HG03095 (cell line): Measurements from ENCODE around the gene ADISSP.

Experiments
- ATAC-seq: cut with Tn5 transposase; IDR thresholded peaks from one replicate; pipeline ENCODE4 v1.9.1; 2021; ENCODE audit warnings: moderate library complexity; ENCODE audit not compliant: unreplicated experiment

ADISSP gene

DNA sequence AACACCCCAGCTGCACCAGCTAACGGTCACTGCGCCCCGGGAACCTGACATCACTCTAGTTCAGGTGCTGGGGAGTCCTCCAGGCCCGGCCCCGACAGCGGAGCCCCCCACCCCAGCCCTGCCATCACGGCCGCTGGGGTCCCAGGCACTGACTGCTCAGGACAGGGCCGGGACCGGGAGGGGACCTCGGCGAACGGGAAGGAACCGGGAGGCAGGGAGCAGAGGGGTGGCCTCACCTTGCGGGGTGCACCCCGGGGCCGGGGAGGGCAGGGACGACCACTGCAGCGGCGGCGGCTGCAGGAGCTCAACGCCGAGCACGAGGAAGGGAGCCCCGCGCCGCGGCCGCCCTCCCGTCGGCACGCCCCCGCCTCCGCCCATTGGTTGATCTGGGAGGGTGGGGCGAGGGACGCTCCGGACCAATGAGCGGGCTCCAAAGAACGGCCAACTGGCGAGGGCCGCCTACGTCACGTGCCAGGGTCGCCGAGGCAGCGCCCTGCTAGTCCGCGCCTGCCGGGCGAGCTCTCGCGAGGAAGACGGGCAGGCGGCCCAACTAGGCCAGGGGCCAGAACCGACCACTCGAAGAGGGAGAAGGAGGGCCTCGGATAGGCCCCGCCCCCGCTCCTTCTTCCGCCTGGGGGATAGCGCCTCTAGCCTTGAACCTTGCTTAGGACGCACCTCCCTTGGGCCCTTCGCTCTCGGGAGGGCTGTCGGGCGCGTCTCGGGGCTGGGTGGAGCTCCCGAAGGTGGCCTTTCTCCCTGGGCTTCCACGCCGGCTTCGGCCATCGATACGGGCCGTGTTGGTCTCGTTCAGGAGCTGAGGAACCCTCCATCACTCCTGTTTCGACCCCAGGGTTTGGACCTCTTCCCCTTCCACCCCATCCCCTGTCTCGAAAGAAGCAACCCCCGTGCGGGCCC lies at the start of gene ADISSP:
TSS of gene ADISSP (minus strand) at position 327 of the 915 bp plus-strand sequence. CDS start 7,653 bp downstream, outside the sequence.
- peak; percentile 91 for ATAC-seq

DNA sequence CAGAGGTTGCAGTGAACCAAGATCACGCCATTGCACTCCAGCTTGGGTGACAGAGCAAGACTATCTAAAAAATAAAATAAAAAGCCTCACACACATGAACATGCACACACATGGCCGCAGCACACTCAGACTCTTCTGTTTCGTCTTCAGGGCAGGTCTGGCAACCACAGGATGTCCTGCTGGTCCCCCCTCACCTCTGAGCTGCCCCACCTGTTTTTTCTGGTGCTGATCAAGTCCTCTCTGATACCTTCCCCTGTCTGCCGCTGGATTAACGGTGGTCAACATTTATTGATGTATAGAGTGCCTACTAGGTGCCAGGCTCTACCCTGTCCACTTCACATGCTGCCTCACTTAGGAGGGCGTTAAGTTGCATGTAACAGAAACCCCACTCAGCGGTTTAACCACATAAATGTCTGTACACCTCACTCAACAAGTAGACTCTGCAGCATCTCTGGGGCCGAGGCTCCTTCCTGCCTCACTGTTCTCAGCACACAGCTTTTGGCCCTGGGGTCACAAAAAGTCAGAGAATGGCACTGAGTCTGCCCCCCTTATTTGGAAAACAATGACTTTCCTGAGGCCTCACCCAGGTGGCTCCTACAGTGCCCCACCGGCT lies 48.3 kb upstream of the ADISSP start:
- ATAC-seq = no peak

DNA sequence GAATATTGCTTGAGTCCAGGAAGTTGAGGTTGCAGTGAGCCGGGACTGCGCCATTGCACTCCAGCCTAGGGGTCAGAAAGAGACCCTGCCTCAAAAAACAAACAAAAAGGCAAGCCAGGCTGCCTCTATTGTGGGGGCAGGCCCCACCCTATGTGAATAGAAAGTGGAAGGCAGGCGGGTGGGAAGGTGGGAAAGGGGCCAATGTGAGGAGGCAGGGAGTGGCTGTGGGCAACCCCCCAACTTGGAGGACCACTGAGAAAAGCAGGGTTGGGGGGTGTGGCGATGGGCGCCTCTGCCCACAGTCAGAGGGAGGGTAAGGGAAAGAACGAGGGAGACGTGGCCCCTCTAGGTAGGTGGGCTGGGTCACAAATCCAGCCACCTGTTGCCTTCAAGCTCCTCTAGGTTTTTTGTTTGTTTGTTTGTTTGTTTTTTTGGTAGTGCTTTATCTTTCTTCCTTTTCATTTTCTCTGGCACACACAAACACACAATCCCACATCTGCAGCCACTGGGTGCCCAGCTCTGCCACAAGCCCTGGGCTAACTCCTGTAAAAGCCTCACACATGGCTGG lies 47.5 kb upstream of the ADISSP start:
- ATAC-seq = no peak

DNA sequence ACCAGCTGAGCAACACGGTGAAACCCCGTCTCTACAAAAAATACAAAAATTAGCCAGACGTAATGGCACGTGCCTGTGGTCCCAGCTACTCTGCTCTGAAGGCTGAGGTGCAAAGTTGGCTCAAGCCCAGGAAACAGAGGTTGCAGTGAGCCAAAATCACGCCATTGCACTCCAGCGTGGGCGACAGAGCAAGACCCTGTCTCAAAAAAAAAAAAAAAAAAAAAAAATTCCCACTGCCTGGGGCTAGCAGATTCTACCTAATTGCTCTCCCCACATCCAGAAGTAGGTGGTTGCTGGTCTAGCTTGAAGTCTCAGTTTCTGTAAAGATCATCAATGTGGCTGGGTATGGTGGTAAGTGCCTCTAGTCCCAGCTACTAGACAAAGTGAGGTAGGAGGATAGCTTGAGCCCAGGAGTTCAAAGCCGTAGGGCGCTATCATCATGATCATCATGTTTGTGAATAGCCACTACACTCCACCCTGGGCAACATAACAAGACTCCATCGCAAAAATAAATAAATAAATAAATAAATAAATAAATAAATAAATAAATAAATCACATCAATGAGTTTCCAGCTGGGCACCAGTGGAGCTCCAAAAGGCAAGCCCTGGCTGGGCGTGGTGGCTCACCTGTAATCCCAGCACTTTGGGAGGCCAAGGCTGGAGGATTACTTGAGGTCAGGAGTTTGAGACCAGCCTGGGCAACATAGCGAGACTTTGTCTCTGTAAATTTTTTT lies 46.5 kb upstream of the ADISSP start:
- ATAC-seq = no peak

DNA sequence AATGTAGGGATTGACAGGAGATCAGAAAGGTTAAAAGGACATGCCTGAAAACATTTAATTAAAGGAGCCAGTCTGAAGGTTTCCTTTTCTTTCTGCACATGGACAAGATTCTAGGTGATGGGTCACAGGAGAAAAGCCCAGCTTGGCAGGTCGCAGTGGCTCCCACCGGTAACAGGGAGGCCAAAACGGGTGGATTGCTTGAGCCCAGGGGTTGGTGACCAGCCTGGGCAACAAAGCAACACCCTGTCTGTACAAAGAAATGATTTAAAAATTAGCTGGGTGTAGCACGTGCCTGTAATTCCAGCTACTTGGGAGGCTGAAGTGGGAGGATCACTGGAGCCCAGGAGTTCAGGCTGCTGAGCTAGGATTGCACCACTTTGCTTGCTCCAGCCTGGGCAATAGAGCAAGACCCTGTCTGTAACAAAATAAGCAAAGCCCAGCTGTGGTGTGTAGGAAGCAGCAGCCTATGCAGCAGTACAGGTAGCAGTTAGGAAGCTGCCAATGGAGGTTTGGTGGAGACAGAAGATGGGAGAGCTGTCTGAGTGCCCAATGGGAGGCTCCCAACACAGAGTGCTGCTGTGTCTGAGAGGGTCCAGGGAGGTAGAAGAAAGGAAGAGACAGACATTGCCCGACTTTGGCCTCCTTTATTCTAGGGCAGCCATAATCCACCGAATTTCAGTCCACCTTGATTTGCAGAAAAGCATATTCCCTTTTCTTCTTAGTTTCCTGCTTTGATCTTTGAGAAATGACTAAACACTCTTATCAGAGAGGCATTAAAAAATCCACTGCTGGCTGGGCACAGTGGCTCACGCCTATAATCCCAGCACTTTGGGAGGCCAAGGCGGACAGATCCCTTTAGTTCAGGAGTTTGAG lies 45.7 kb upstream of the ADISSP start:
- no peak for ATAC-seq

DNA sequence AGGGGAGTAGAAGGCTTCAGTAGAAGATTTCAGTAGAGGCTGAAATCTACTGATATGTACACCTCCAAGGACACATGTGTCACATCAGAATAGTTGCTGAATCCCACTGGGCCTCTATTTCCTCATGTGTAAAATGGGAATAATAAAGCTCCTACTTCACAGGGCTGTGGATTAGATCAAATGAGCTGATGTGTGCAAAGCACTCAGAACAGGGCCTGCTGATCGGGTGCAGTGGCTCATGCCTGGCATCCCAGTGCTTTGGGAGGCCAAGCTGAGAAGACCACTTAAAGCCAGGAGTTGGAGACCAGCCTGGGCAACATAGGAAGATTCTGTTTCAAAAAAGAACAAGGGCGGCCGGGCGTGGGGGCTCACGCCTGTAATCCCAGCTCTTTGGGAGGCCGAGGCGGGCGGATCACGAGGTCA lies 44.7 kb upstream of the ADISSP start:
- no peak for ATAC-seq

DNA sequence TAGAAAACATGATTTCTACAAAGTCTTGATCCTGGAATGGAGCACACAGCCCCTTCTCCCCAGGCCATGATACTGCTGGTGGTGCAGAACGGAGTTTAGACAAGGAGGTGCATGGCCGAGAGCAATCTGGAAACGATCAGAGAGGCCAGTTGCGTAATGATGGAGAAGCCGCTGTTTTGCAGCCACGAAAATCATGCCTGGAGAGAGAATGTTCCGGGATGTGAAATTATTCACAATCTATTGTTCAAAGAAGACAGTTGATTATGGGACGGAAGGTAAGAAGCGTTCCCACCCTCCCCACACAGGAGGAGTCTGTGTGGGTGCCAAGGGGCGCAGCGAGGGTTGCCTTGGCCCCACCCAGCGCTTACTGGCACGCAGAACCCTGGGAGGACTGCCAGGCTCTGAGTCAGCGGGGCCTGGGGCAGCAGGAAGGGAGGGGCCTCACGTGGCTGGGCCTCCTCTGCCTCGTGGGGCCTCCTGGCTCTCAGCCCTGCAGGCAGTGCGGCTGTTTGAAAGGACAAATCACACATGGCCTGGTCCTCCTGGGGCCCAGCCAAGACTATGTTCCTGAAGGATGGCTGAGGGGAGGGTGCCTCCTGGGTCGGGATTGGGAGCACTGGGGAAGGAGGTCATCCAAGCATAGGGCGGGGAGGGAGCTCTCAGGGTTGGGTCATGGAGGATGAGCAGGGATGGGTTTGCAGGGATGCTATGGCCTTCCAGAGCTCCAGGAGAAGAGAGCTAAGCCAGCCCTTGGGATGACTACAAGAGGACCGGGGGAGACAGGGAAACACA lies 44.1 kb upstream of the ADISSP start:
- ATAC-seq = no peak

DNA sequence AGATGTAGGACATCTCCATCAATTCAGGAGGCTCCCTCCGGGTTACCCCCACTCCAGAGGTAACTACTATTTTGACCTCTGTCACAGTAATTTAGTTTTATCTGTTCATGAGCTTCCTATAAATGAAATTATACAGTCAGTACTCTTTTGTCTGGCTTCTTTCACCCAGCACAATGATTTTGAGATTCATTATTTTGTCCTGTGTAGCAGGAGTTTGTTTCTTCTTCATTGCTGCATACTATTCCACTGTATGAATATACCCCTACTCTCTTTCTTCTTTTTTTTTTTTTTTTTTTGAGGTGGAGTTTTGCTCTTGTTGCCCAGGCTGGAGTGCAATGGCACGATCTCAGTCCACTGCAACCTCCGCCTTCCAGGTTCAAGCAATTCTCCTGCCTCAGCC lies 41.0 kb upstream of the ADISSP start:
- ATAC-seq = no peak

DNA sequence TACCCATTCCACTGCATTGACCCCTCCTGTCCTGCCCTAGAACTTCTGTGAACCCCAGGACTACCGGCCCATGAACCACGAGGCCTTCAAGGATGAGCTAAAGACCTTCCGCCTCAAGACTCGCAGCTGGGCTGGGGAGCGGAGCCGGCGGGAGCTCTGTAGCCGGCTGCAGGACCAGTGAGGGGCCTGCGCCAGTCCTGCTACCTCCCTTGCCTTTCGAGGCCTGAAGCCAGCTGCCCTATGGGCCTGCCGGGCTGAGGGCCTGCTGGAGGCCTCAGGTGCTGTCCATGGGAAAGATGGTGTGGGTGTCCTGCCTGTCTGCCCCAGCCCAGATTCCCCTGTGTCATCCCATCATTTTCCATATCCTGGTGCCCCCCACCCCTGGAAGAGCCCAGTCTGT lies 37.2 kb upstream of the ADISSP start:
- no peak for ATAC-seq

DNA sequence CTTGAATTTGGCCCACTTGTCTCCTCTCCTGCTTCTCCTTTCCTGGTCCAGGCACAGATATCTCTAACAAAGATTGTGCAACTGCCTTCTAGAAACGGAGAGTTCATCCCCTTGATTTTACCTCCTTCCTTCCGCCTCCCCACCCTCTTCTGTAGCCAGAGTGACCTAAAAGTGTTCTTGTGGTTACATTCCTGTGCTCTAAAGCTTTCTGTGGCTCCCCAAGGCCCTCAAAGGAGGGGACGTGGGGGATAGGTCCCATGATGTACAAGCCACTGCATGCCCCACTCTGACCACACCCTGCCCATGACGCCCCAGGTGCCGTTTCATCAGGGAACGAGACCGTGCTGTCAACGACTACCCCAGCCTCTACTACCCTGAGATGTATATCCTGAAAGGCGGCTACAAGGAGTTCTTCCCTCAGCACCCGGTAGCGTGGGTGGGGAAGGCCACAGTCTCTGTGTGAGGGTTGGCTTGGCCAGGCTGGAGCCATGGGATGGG lies 36.8 kb upstream of the ADISSP start:
- no peak for ATAC-seq

DNA sequence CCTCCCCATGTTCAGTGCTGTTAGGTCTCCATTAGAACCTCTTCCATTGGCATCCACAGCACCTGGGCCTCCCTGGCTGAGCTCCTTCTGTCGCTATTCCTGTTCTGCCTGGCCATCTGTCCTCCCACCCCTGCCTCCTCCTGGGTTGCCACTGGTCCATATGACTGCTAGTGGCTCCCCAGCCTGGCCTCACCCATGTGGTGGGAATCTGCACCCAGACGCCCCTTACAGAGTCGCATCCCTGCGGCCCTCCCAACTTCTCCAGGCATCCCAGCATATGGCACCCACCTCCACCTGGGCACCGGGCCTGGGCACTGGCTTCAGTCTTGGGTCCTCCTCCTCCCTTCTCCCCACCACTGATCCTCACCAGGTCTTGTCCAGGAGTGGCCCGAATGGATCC lies 36.3 kb upstream of the ADISSP start:
- ATAC-seq = no peak

DNA sequence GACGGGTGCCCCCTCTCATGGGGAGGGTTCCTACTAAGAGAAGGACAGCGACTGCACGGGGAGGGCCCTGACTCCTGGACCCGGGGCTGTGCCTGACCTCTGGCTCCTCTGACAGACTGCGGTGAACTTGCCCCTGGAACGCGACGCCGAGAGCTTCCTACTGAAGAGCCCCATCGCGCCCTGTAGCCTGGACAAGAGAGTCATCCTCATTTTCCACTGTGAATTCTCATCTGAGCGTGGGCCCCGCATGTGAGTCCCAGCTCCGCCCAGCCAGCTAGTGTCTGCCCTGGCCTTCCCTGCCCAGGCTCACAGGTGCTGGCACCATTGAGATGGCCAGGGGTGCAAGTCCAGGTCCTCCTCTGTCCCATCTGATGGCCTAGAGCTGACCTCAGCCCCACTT lies 35.7 kb upstream of the ADISSP start:
- no peak for ATAC-seq

DNA sequence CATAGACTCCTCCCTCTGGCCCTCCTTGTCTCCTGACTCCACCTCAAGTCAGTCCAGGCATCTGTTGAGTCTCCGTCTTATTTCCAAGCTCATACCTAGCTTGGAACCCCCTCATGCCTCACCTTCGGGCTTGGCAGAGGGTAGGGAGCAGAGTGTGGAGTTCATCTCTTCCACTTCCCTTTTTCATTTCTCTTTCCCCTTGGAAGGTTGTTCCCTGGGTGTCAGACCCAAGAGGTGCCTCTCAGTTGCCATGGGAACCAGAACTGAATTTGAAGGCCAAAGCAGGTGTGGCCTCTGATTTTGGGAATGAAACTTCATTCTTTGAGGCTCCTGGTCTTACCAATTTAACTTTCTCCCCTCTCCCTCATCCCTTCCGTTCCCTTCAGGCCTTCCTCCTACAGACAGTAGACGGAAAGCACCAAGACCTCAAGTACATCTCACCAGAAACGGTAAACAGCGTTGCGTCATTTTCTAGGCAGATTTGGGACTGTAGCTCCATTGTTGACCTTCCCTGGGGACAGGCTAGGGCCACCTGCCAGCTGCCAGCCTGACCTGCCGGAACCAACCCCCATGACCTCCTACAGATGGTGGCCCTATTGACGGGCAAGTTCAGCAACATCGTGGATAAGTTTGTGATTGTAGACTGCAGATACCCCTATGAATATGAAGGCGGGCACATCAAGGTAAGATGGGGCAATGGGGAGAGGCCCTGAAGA lies 35.1 kb upstream of the ADISSP start:
- no peak for ATAC-seq

DNA sequence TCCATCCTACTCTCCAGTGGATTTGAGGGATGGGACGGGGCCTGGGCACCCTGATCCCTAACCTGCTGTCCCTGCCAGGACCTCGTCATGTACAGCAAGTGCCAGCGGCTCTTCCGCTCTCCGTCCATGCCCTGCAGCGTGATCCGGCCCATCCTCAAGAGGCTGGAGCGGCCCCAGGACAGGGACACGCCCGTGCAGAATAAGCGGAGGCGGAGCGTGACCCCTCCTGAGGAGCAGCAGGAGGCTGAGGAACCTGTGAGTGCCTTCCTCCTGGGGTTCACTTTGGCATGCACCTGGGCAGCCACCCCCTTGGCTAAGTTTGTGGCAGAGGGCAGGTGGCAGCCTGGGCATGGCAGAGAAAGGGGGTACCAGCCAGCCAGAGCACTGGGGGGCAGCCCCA lies 34.3 kb upstream of the ADISSP start:
- ATAC-seq = no peak

DNA sequence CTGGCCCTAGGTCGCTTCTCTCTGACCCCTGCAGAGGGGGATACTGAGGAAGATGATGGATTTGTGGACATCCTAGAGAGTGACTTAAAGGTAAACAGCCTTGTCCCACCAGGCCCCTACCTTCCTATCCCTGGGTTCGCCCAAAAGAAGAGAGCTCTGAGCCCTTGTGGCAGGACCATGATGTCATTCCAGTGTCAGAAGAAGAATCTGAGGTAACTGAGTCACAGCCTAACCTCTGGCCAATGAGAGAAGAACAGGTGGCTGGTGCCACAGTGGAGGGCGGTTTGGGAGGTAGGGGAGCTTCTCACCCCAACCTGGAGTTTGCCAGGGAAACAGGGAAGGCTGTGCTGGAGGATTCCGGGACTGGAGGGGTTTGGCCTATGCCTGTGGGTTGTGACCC lies 33.7 kb upstream of the ADISSP start:
- ATAC-seq = no peak

DNA sequence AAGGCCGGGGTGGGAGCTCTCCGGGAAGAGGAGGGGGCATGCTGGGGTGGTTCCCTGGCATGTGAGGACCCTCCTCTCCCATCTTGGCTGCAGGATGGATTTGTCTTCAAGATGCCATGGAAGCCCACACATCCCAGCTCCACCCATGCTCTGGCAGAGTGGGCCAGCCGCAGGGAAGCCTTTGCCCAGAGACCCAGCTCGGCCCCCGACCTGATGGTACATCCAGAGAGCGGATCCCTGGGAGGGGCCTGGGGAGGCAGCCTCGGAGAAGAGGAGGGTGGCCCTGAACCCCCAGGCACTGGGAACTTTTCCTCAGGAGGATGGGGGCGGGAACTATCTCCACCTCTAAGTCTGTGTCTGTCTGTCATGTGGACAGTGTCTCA lies 33.3 kb upstream of the ADISSP start:
- no peak for ATAC-seq

DNA sequence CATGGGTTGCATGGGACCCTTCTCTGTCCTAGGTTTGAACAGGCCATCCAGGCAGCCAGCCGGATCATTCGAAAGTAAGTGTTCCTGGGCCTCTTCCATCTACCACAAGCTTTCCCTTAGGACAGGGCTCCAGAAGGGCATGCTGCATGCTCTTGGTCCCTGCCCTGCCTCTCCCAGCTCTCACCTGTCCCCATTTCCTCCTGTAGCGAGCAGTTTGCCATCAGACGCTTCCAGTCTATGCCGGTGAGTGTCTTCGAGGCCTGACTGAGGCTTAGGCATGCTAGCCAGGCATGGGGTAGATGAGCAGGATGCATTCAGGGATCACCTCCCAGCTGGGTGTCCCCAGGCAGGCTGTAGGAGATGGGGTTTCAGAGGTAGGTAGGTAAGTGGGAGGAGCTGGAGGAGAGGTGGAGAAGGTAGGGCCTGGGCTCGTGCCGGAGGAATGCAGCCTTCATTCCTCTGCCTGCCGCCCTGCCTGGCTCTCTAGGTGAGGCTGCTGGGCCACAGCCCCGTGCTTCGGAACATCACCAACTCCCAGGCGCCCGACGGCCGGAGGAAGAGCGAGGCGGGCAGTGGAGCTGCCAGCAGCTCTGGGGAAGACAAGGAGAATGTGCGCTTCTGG lies 32.8 kb upstream of the ADISSP start:
- no peak for ATAC-seq

DNA sequence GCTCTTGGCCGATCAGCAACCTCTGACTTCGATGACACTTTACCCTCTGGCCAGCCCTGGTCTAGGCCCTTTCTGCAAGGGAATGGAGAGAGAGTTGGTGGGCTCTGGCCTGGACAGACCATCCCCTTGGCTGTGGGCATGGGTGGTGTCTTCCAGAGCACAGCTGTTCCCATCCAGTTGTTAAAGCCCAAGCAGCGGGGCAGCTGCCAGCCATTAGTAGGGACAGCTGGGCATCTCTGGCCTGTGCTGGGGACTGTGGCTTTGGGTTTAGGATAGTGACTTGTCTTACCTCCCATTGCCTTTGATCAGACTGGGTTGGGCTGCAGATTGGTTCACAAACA lies 31.3 kb upstream of the ADISSP start:
- no peak for ATAC-seq

DNA sequence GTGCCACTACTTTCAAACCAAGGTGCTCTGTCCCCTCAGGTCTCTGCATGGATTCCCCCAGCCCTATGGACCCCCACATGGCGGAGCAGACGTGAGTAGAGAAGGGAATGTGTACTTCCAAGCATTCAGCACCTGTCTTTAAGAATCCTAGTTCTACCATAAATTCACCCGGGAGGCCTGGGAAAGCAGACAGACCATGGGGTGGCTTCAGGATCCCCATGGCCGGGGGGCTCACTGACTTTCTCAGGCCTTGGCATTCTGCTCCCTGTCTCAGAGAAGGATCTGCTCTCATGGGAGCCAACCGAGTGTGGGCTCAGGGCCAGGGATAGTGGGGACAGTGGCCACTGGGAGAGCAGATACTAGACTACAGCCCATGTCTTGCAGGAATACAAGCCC lies 30.8 kb upstream of the ADISSP start:
- ATAC-seq = no peak
